GM23338 (cell line): ENCODE measurements around the gene VPREB1.

Experiments used
- CREB1 ChIP-seq: fragments of 250-450 bp; sonication (Bioruptor Pico); IDR thresholded peaks from 2 replicates; pipeline ENCODE4 v1.5.0; 2020; ENCODE audit warnings: low read depth, mild to moderate bottlenecking, moderate library complexity
- CTCF ChIP-seq, 2 experiments: fragments of 200-600 bp in 1 of 2; sonication (generic) in 1 of 2; conservative IDR thresholded peaks; 2 replicates each; pipeline versions ENCODE4 v1.5.1 to v1.6.1; 2016 to 2017; ENCODE audit warnings: antibody characterized with exemption in 2 of 2, low read depth in 2 of 2, mild to moderate bottlenecking in 2 of 2, moderate library complexity in 1 of 2
- EZH2phosphoT487 ChIP-seq: fragments of 200-600 bp; sonication (generic); IDR thresholded peaks from one replicate; pipeline ENCODE4 v1.8.1; 2018; ENCODE audit warnings: antibody characterized with exemption; ENCODE audit not compliant: unreplicated experiment
- POLR2AphosphoS5 ChIP-seq: IDR thresholded peaks from 2 replicates; pipeline ENCODE4 v1.6.1; 2016; ENCODE audit warnings: antibody characterized with exemption, low read depth

GRCh38 chr22:22228921-22229320 lies 15.7 kb upstream of the VPREB1 start:
- TF ChIP-seq CTCF (conservative IDR thresholded peaks at IDR 0.05; ENCODE audit: low read depth in 2 of 2) (no peak), POLR2AphosphoS5 (no peak), CREB1 (CRISPR knock-in tag) (no peak), EZH2phosphoT487 (no peak)
